ENCODE data around the gene CLEC2A. TPM values are rescaled to one million over a fixed set of nuclear protein-coding genes. Genes with fewer than 3 reads are reported as not detected.
"Not testable (repeated sequence)": the region's sequence is repeated elsewhere in the genome, so short reads cannot be mapped to it uniquely, and the experiment has no call there.

CLEC2A gene
- polyA plus RNA-seq, 1 donor from 2014 or later: not detected

DNA sequence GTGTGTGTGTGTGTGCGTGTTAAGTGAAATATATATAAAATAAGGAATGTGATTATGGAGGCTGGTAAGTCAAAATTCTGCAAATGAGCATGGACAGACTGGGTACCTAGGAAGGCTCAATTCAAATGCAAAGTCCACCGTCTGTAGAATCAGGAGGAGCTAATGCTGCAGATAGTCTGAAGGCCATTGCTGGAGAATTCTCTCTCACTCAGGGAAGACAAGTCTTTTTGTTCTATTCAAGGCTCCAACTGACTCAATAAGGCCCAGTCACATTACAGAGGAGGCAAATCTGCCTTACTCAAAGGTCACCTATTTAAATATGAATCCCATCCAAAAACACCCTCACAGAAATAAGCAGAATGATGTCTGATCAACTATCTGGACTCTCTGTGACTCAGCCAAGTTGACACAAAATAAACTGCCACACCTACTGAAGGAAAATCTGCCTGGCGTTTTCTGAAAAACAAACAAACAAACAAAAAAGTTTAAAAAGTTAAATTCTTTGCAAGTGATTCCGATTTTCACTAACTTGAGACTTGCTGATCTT is 51.6 kb downstream of the CLEC2A start:
- H3K4me2 ChIP-seq (ENCODE audit: low read length): no peak overlapping the region
- H3K27ac ChIP-seq (ENCODE audit: low read length): no peak overlapping the region
- no peak overlapping the region for H3K9ac ChIP-seq (ENCODE audit: low read length)
- no peaks in the 10 kb centered on the region for H3K27me3 ChIP-seq (ENCODE audit: insufficient read depth, low read depth, low read length)
- H3K36me3 ChIP-seq (ENCODE audit: insufficient read depth, low read length): no peaks in the 10 kb centered on the region
- no peaks in the 10 kb centered on the region for H4K20me1 ChIP-seq (ENCODE audit: insufficient read depth)
- no peaks in the 10 kb centered on the region for H3F3A ChIP-seq (ENCODE audit: insufficient read depth, low read length, poor library complexity, severe bottlenecking)
- TF ChIP-seq REST (IDR thresholded peaks at IDR 0.05; ENCODE audit: borderline replicate concordance): no peak
- TF ChIP-seq POLR2AphosphoS5 (IDR thresholded peaks at IDR 0.05): no peak
- TF ChIP-seq, protein P1, sequence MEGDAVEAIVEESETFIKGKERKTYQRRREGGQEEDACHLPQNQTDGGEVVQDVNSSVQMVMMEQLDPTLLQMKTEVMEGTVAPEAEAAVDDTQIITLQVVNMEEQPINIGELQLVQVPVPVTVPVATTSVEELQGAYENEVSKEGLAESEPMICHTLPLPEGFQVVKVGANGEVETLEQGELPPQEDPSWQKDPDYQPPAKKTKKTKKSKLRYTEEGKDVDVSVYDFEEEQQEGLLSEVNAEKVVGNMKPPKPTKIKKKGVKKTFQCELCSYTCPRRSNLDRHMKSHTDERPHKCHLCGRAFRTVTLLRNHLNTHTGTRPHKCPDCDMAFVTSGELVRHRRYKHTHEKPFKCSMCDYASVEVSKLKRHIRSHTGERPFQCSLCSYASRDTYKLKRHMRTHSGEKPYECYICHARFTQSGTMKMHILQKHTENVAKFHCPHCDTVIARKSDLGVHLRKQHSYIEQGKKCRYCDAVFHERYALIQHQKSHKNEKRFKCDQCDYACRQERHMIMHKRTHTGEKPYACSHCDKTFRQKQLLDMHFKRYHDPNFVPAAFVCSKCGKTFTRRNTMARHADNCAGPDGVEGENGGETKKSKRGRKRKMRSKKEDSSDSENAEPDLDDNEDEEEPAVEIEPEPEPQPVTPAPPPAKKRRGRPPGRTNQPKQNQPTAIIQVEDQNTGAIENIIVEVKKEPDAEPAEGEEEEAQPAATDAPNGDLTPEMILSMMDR (IDR thresholded peaks at IDR 0.05; ENCODE audit: poor library complexity, severe bottlenecking): no peak
- H3K79me2 ChIP-seq (replicated peaks; ENCODE audit: insufficient read depth, low read length): no peaks in the 10 kb centered on the region
- no peaks in the 10 kb centered on the region for H3K9me3 ChIP-seq (ENCODE audit: low read length)
- H3K9me2 ChIP-seq (ENCODE audit: insufficient read depth, low read length): no peaks in the 10 kb centered on the region
- no peak overlapping the region for H2AFZ ChIP-seq (ENCODE audit: low read depth, low read length)
- no peak overlapping the region for H3K4me3 ChIP-seq (ENCODE audit: low read length)

GRCh38 chr12:9876120-9876519 is 56.0 kb downstream of the CLEC2A start:
- not testable (repeated sequence) for H3F3A ChIP-seq (ENCODE audit: insufficient read depth, low read length, poor library complexity, severe bottlenecking); H3K36me3 ChIP-seq (ENCODE audit: insufficient read depth, low read length); H3K9ac ChIP-seq (ENCODE audit: low read length)

GRCh38 chr12:9872742-9873141 is 59.4 kb downstream of the CLEC2A start:
- Histone ChIP-seq H3K9me2 (ENCODE audit: insufficient read depth, low read length) (no peaks in the 10 kb centered on the region), H3K9ac (ENCODE audit: low read length) (no peak overlapping the region), H4K20me1 (ENCODE audit: insufficient read depth) (no peaks in the 10 kb centered on the region), H3K9me3 (ENCODE audit: low read length) (no peaks in the 10 kb centered on the region), H3K36me3 (ENCODE audit: insufficient read depth, low read length) (no peaks in the 10 kb centered on the region), H3K4me3 (ENCODE audit: low read length) (no peak overlapping the region), H2AFZ (ENCODE audit: low read depth, low read length) (no peak overlapping the region), H3K27ac (ENCODE audit: low read length) (no peak overlapping the region), H3F3A (ENCODE audit: insufficient read depth, low read length, poor library complexity, severe bottlenecking) (no peaks in the 10 kb centered on the region), H3K79me2 (replicated peaks; ENCODE audit: insufficient read depth, low read length) (no peaks in the 10 kb centered on the region), H3K27me3 (ENCODE audit: insufficient read depth, low read depth, low read length) (no peaks in the 10 kb centered on the region), H3K4me2 (ENCODE audit: low read length) (no peak overlapping the region)
- TF ChIP-seq EP300 (conservative IDR thresholded peaks at IDR 0.05; ENCODE audit: poor library complexity, severe bottlenecking): no peak
- TF ChIP-seq REST (IDR thresholded peaks at IDR 0.05; ENCODE audit: borderline replicate concordance): no peak
- TF ChIP-seq MXI1 (conservative IDR thresholded peaks at IDR 0.05; ENCODE audit: poor library complexity, severe bottlenecking): no peak
- TF ChIP-seq, protein P1 (IDR thresholded peaks at IDR 0.05; ENCODE audit: poor library complexity, severe bottlenecking): no peak
- no peak for TF ChIP-seq POLR2AphosphoS5 (IDR thresholded peaks at IDR 0.05)
- no peak for TF ChIP-seq SMC3 (conservative IDR thresholded peaks at IDR 0.05; ENCODE audit: poor library complexity)
- TF ChIP-seq TAF1 (IDR thresholded peaks at IDR 0.05; ENCODE audit: low read depth): no peak
- TF ChIP-seq EZH2 (IDR thresholded peaks at IDR 0.05; ENCODE audit: borderline replicate concordance, insufficient read depth, low read length, poor library complexity, severe bottlenecking): no peak
- TF ChIP-seq RAD21 (conservative IDR thresholded peaks at IDR 0.05): no peak

More at GRCh38 chr12:9876120-9876519, 56.0 kb downstream of the CLEC2A start:
- H3K4me3 ChIP-seq (ENCODE audit: low read length); H3K4me2 ChIP-seq (ENCODE audit: low read length); H3K9me3 ChIP-seq (ENCODE audit: low read length); H3K9me2 ChIP-seq (ENCODE audit: insufficient read depth, low read length); H2AFZ ChIP-seq (ENCODE audit: low read depth, low read length); H3K27ac ChIP-seq (ENCODE audit: low read length); H3K79me2 ChIP-seq (replicated peaks; ENCODE audit: insufficient read depth, low read length); H4K20me1 ChIP-seq (ENCODE audit: insufficient read depth); H3K27me3 ChIP-seq (ENCODE audit: insufficient read depth, low read depth, low read length): not testable (repeated sequence)

All from neural cell (in vitro differentiated cells).